Testis (tissue), 2 donors: ENCODE data around the gene C5orf63.

Source experiments
- POLR2A ChIP-seq: fragments of 450-650 bp; IDR thresholded peaks from one replicate; pipeline ENCODE4 v1.6.1; 2017; ENCODE audit warnings: antibody characterized with exemption, mild to moderate bottlenecking, moderate library complexity
- TF ChIP-seq, protein P1 (sequence below), 3 experiments: fragments of 450-650 bp in 2 of 3; fragments of 200-600 bp in 1 of 3; sonication (generic) in 1 of 3; IDR thresholded peaks; one replicate each; pipeline ENCODE4 v1.5.1; 2016 to 2019; ENCODE audit warnings: antibody characterized with exemption in 3 of 3, mild to moderate bottlenecking in 2 of 3, moderate library complexity in 1 of 3

GRCh38 chr5:127063257-127063913, 9.9 kb downstream of the C5orf63 start:
- TF ChIP-seq, protein P1, sequence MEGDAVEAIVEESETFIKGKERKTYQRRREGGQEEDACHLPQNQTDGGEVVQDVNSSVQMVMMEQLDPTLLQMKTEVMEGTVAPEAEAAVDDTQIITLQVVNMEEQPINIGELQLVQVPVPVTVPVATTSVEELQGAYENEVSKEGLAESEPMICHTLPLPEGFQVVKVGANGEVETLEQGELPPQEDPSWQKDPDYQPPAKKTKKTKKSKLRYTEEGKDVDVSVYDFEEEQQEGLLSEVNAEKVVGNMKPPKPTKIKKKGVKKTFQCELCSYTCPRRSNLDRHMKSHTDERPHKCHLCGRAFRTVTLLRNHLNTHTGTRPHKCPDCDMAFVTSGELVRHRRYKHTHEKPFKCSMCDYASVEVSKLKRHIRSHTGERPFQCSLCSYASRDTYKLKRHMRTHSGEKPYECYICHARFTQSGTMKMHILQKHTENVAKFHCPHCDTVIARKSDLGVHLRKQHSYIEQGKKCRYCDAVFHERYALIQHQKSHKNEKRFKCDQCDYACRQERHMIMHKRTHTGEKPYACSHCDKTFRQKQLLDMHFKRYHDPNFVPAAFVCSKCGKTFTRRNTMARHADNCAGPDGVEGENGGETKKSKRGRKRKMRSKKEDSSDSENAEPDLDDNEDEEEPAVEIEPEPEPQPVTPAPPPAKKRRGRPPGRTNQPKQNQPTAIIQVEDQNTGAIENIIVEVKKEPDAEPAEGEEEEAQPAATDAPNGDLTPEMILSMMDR (IDR thresholded peaks at IDR 0.05): no peak
- no peak for TF ChIP-seq POLR2A
